Ovary (tissue), 9 donors: ENCODE measurements around the gene WDFY4. TPM values are rescaled to one million over a fixed set of nuclear protein-coding genes. Genes with fewer than 3 reads are reported as not detected.

ENCODE experiments used
- DNase-seq, 5 donors: peaks; one replicate each; pipeline ENCODE4 v3.0.0-alpha.2; 2019 to 2020
- H3K27ac ChIP-seq, 2 donors: fragments of 200-600 bp; one replicate each; pipeline versions ENCODE4 v1.5.1 to v1.8.0; 2019 to 2022
- H3K27me3 ChIP-seq: fragments of 200-600 bp; one replicate; pipeline ENCODE4 v1.8.0; 2022
- H3K36me3 ChIP-seq: fragments of 200-600 bp; sonication (generic); one replicate; pipeline ENCODE4 v1.5.1; 2019
- H3K4me1 ChIP-seq: one replicate; pipeline ENCODE4 v1.8.1; 2013; ENCODE audit warnings: mild to moderate bottlenecking, moderate library complexity; ENCODE audit not compliant: insufficient read depth
- H3K4me3 ChIP-seq: fragments of 200-600 bp; sonication (generic); one replicate; pipeline ENCODE4 v1.5.1; 2017
- H3K9me3 ChIP-seq, 2 donors: fragments of 200-600 bp in 1 of 2; sonication (generic) in 1 of 2; one replicate each; pipeline versions ENCODE4 v1.5.1 to v1.8.1; 2013 to 2019; ENCODE audit warnings: mild to moderate bottlenecking in 1 of 2, moderate library complexity in 1 of 2
- CTCF ChIP-seq, 3 donors: fragments of 450-650 bp in 2 of 3; fragments of 200-600 bp in 1 of 3; IDR thresholded peaks; one replicate each; pipeline versions ENCODE4 v1.5.1 to v1.8.0; 2016 to 2022; ENCODE audit warnings: antibody characterized with exemption in 3 of 3, mild to moderate bottlenecking in 1 of 3
- EP300 ChIP-seq: sonication (generic); formaldehyde crosslinking; IDR thresholded peaks from one replicate; pipeline ENCODE4 v1.6.1; 2017; ENCODE audit warnings: antibody characterized with exemption
- POLR2A ChIP-seq: fragments of 450-650 bp; IDR thresholded peaks from one replicate; pipeline ENCODE4 v1.6.1; 2017; ENCODE audit warnings: antibody characterized with exemption, mild to moderate bottlenecking, moderate library complexity
- WGBS, 3 donors: extraction: QIAGEN DNeasy Blood & Tissue Kit in 1 of 3; methylation state at CpG; one replicate each; pipeline versions ENCODE4 v1.1.5 to v1.1.7; 2013 to 2017; 5-methylcytosine and 5-hydroxymethylcytosine counted together
- intact Hi-C, 4 donors: fragments of 100-400 bp; cut with DNase I; formaldehyde crosslinking; loops; one replicate each; pipeline versions ENCODE4 v1.11.0 to v1.15.1; 2022 to 2023
- polyA plus RNA-seq, 2 donors: library from polyadenylated mRNA; stranded (reverse); fragments of 200-250 nt in 1 of 2; fragments of 350-450 nt in 1 of 2; fragmentation: Illumina TruSeq in 1 of 2; extraction: RNeasy Lipid Tissue Mini Kit (QIAGEN cat#74804) in 1 of 2; gene quantifications; one replicate each; pipeline ENCODE4 v1.2.3, GENCODE V29; 2013 to 2014
- total RNA-seq, 7 donors: library from RNA; depleted of rRNA in 2 of 7; stranded (reverse); fragments of >200 nt in 2 of 7; fragmentation: NEBNext Ultra II Directional in 3 of 7; extraction: Animal tissue kit (Norgen Biotek cat#: 25700) in 3 of 7; gene quantifications; one replicate each; pipeline versions ENCODE4 v1.1.0 to v1.2.4, GENCODE V29; 2016 to 2023
- donor health status: DM: no; HTN: no; CAD: no; lungs with moderate emphysema.
- donor health status: DM: no; HTN: no; CAD: no.
- donor health status: Bipolar disorder and iron deficiency.
- donor health status: DM: yes; HTN: yes; CAD: no.
- donor health status: DM: no; HTN: no; CAD: no.
- donor health status: DM: yes; HTN: yes; CAD: no.

The WDFY4 gene
- total and polyA plus RNA-seq, 9 donors = 0.54 to 4.2 (median 1.7) TPM

GRCh38 chr10:48740015-48740707 lies 55.5 kb downstream of the WDFY4 start:
- no peak overlapping the region for H3K4me3 ChIP-seq
- 78 to 87% (median 84%) methylated on average over 11 of the region's 11 CpGs for WGBS, 3 donors
- H3K36me3 ChIP-seq = no peaks in the 10 kb centered on the region
- intact Hi-C loops = no loop called here
- H3K9me3 ChIP-seq = no peaks in the 10 kb centered on the region
- H3K4me1 ChIP-seq = no peaks in the 10 kb centered on the region
- TF ChIP-seq POLR2A (no peak), CTCF (IDR thresholded peaks at IDR 0.05) (no peak), EP300 (no peak)
- no peak for DNase-seq
- H3K27ac ChIP-seq = no peak overlapping the region
- H3K27me3 ChIP-seq = no peaks in the 10 kb centered on the region

- DNase-seq = no peak
- intact Hi-C loops = no loop called here
Measured at GRCh38 chr10:48740988-48741387, 56.3 kb downstream of the WDFY4 start.

GRCh38 chr10:48742891-48743860 lies 58.5 kb downstream of the WDFY4 start:
- H3K27me3 ChIP-seq = no peaks in the 10 kb centered on the region
- no peaks in the 10 kb centered on the region for H3K4me1 ChIP-seq
- no peaks in the 10 kb centered on the region for H3K9me3 ChIP-seq
- intact Hi-C loops = no loop called here
- DNase-seq = no peak
- H3K36me3 ChIP-seq = no peaks in the 10 kb centered on the region
- H3K4me3 ChIP-seq = no peak overlapping the region
- TF ChIP-seq POLR2A = no peak
- no peak for TF ChIP-seq EP300
- no peak for TF ChIP-seq CTCF (IDR thresholded peaks at IDR 0.05)
- no peak overlapping the region for H3K27ac ChIP-seq
- WGBS, 3 donors = 81 to 87% (median 84%) methylated on average over 16 to 18 of the region's 18 CpGs

More at GRCh38 chr10:48740988-48741387, 56.3 kb downstream of the WDFY4 start:
- 69 to 83% (median 75%) methylated on average over 2 of the region's 2 CpGs for WGBS, 3 donors
- Histone ChIP-seq H3K9me3 (no peaks in the 10 kb centered on the region), H3K36me3 (no peaks in the 10 kb centered on the region), H3K27me3 (no peaks in the 10 kb centered on the region), H3K4me3 (no peak overlapping the region), H3K27ac (no peak overlapping the region), H3K4me1 (no peaks in the 10 kb centered on the region)
- TF ChIP-seq CTCF (IDR thresholded peaks at IDR 0.05) = no peak
- no peak for TF ChIP-seq POLR2A

- intact Hi-C loops = no loop called here
- WGBS, 3 donors = 92 to 95% (median 93%) methylated on average over 6 of the region's 6 CpGs
- no peak for TF ChIP-seq CTCF (IDR thresholded peaks at IDR 0.05)
- TF ChIP-seq POLR2A = no peak
- no peak for TF ChIP-seq EP300
- H3K4me1 ChIP-seq = no peaks in the 10 kb centered on the region
- H3K4me3 ChIP-seq = no peak overlapping the region
- no peak for DNase-seq
- H3K27ac ChIP-seq = no peak overlapping the region
- H3K36me3 ChIP-seq = no peaks in the 10 kb centered on the region
- H3K27me3 ChIP-seq = no peaks in the 10 kb centered on the region
- H3K9me3 ChIP-seq = no peaks in the 10 kb centered on the region
Measured at GRCh38 chr10:48744587-48744986, 59.9 kb downstream of the WDFY4 start.
